ENCODE data around the gene C1orf53.
"Not testable (repeated sequence)": the region's sequence is repeated elsewhere in the genome, so short reads cannot be mapped to it uniquely, and the experiment has no call there.

The C1orf53 gene

GRCh38 chr1:197902454-197903195 is at the start of gene C1orf53:
Gene C1orf53, plus strand, starts transcription at chr1:197902630. Its CDS starts 20 bp downstream, at chr1:197902650.
- DNase-seq (ENCODE audit: low spot score) = peak; percentile 71

DNA sequence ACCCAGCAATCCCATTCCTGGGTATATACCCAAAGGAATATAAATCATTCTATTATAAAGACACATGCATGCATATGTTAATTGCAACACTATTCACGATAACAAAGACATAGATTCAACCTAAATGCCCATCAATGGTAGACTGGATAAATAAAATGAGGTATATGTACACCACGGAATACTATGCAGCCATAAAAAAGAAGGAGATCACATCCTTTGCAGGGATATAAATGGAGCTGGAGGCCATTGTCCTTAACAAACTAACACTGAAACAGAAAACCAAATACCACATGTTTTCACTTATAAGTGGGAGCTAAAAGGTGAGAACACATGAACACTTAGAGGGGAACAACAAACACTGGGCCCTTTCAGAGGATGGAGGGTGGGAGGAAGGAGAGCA is 46.7 kb upstream of the C1orf53 start:
- not testable (repeated sequence) for DNase-seq (ENCODE audit: low spot score)

- no peak for DNase-seq (ENCODE audit: low spot score)
Observed at GRCh38 chr1:197857477-197857876, 45.0 kb upstream of the C1orf53 start.

- DNase-seq (ENCODE audit: low spot score) = no peak
Observed at GRCh38 chr1:197859024-197859423, 43.4 kb upstream of the C1orf53 start.

GRCh38 chr1:197862221-197862620 is 40.2 kb upstream of the C1orf53 start:
- DNase-seq (ENCODE audit: low spot score) = no peak

GRCh38 chr1:197862671-197863070 is 39.8 kb upstream of the C1orf53 start:
- DNase-seq (ENCODE audit: low spot score) = no peak

DNA sequence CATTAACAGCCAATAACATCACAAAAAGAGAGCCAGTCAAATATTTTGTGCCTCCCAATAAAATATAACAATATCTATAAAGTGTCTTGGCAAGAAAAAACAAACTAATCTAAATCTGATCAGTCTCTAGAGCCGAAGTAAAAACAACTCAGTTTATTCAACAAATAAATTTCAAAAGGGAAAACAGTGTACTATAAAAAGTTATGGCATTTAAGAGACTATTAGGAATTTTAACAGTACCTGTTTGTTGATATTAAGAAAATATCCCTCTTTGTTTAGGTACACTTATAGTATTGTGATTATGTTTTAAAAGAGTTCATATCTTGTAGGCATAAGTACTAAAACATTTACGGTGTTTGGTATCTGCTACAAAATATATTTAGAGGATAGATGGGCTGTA is 36.6 kb upstream of the C1orf53 start:
- DNase-seq (ENCODE audit: low spot score) = no peak

- peak; percentile 47 for DNase-seq (ENCODE audit: low spot score)
Observed at GRCh38 chr1:197868751-197869489, 33.5 kb upstream of the C1orf53 start.

- DNase-seq (ENCODE audit: low spot score) = no peak
Observed at GRCh38 chr1:197869490-197870077, 32.8 kb upstream of the C1orf53 start.

DNA sequence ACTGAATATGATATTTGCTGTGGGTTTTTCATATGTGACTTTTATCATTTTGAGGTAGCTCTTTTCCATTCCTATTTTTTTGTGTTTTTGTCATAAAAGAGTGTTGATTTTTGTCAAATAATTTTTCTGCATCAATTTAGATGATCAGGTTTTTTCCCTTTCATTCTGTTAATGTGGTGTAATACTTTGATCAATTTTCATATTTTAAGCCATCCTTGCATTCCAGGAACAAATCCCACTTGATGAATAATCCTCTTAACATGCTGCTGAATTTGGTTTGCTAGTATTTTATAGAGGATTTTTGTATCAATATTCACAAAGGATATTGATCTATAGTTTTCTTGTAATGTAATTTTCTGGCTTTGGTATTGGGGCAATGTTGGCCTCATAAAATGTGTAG is 25.5 kb upstream of the C1orf53 start:
- no peak for DNase-seq (ENCODE audit: low spot score)

- not testable (repeated sequence) for DNase-seq (ENCODE audit: low spot score)
Observed at GRCh38 chr1:197880385-197880784, 22.0 kb upstream of the C1orf53 start.

DNA sequence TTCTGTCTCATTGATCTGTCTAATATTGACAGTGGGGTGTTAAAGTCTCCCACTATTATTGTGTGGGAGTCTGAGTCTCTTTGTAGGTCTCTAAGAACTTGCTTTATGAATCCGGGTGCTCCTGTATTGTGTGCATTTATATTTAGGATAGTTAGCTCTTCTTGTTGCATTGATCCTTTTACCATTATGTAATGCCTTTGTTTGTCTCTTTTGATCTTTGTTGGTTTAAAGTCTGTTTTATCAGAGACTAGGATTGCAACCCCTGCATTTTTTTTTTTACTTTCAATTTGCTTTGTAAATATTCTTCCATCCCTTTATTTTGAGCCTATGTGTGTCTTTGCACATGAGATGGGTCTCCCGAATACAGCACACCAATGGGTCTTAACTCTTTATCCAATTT is 20.2 kb upstream of the C1orf53 start:
- not testable (repeated sequence) for DNase-seq (ENCODE audit: low spot score)

DNA sequence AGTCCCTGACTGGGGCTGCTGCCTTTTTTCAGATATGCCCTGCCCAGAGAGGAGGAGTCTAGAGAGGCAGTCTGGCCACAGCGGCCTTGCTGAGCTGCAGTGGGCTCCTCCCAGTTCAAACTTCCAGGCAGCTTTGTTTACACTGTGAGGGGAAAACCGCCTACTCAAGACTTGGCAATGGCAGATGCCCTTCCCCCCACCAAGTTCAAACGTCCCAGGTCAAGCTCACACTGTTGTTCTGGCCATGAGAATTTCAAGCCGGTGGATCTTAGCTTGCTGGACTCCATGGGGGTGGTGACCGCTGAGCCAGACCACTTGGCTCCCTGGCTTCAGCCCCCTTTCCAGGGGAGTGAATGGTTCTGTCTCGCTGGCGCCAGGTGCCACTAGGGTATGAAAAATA is 18.3 kb upstream of the C1orf53 start:
- DNase-seq (ENCODE audit: low spot score) = no peak

DNA sequence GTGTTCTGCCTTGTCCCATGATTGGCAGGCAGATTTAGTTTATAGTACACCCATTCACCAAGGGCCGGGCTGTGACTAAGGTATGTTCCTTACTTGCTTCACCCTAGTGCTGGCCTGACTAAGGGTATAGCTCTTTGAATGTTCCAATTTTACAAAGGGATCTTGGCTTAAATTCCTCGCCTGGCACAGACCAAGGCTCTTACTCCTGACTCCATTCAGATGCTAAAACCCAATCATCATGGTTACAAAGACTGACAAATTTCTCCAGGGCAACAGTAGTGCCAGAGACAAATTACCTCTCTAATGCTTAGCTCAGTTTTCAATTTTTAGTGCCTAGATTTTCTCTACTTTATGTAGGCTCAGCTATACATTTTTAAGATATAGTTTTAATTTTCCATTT is 11.5 kb upstream of the C1orf53 start:
- no peak for DNase-seq (ENCODE audit: low spot score)

DNA sequence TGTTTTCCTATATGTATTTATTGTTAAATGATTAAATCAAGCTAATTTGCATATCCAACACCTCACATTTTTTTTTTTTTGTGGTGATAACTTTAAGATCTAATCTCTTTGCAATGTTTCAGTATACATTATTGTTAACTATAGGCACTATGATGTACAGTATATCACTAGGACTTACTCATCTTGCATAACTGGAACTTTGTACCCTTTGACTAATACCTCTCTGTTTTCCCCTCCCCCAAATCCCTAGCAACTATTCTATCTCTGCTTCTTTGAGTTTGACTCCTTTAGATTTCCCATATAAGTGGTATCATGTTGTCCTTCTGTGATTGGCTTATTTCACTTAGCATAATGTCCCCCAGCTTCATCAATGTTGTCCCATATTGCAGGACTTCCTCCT is 9.7 kb upstream of the C1orf53 start:
- DNase-seq (ENCODE audit: low spot score) = no peak

DNA sequence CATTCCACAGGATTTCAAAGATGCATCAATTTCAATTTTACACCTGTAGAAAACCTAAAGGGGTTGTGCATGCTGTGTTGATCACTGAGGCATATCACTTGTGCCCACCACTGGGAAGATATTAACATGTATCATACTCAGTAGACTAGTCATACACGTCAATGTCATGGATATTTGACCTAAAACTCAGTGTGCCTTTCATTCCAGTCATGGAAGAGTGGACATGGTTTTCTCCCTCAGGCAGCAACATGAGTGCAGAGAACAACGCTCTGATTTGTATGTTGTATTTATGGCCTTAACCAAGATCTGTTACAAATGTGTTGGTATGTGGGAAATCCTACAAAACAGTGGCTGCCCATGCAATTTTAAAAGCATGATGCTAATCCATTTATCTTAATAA is 6.1 kb upstream of the C1orf53 start:
- no peak for DNase-seq (ENCODE audit: low spot score)

GRCh38 chr1:197899037-197899436 is 3.4 kb upstream of the C1orf53 start:
- DNase-seq (ENCODE audit: low spot score) = no peak

DNA sequence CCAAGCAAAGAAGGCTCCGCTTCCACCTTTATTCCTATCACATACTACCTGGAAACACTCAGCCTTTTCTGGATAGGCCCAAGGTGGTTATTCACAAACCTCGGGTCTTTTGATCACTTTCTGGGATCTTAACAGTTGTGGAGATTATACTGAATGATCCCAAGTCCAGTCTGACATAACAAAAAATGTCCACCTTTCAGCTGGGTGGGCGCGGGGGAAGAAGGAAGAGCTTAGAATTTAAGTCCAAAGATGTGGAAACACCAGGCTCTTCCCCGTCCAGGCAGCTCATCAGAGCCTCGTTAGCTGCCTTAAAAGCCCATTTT is 338 bp upstream of the C1orf53 start:
- DNase-seq (ENCODE audit: low spot score) = no peak

DNA sequence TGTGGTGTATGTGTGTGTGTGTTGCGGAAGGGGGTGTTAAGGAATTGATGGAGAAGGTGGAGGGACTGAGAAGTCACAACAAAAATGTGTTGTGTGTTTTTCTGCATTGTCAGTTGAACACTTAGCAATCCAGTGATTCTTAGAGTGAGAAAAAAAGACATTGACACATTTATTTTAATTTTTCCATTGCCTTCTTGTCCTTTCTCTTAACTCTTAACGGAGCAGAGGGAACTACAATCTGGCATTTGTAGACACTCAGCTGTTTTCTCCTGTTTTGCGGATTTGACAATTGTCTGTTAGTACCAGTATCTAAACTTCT is 725 bp downstream of the C1orf53 start:
- DNase-seq (ENCODE audit: low spot score) = no peak

- no peak for DNase-seq (ENCODE audit: low spot score)
Observed at GRCh38 chr1:197904126-197904787, 1.8 kb downstream of the C1orf53 start.

- no peak for DNase-seq (ENCODE audit: low spot score)
Observed at GRCh38 chr1:197905699-197906351, 3.4 kb downstream of the C1orf53 start.

GRCh38 chr1:197907846-197908616 is 5.6 kb downstream of the C1orf53 start:
- no peak for DNase-seq (ENCODE audit: low spot score)
